H1 (cell line): ENCODE data around the gene GPC3. TPM values are rescaled to one million over a fixed set of nuclear protein-coding genes. Genes with fewer than 3 reads are reported as not detected.

Experiments
- CTCF ChIA-PET: fragments of 300-600 bp; sonication (Branson Sonifier 250); formaldehyde crosslinking; loops from one replicate; lab custom pipeline; 2021; ENCODE audit not compliant: partially characterized antibody; lab: Charles Lee
- POLR2A ChIA-PET: fragments of 300-600 bp; sonication (Branson Sonifier 250); formaldehyde crosslinking; loops from one replicate; lab custom pipeline; 2021; ENCODE audit warnings: inconsistent platforms; ENCODE audit not compliant: partially characterized antibody; lab: Charles Lee
- DNase-seq, 2 experiments: peaks; one replicate each; pipeline versions ENCODE4 v3.0.0 to v3.0.0-alpha.2; 2010 to 2022; ENCODE audit warnings: low spot score in 2 of 2, low read depth in 1 of 2, mixed read lengths in 1 of 2
- FAIRE-seq: peaks from 2 replicates; lab custom pipeline; 2011; peaks lifted over from hg19 to GRCh38; lab: Jason Lieb, UNC
- H2AFZ ChIP-seq: 2 replicates; pipeline ENCODE4 v1.8.1; 2012; ENCODE audit warnings: low read length, inconsistent platforms
- H2AK5ac ChIP-seq: 2 replicates; pipeline ENCODE4 v1.6.1; 2013; ENCODE audit warnings: low read depth, low read length
- H2BK120ac ChIP-seq: replicated peaks from 2 replicates; pipeline ENCODE3; 2013; ENCODE audit warnings: low read depth, low read length, inconsistent platforms
- H2BK12ac ChIP-seq: 2 replicates; pipeline ENCODE4 v1.6.1; 2013; ENCODE audit warnings: low read depth, low read length
- H2BK15ac ChIP-seq: 2 replicates; pipeline ENCODE4 v1.6.1; 2013; ENCODE audit warnings: low read length
- H2BK20ac ChIP-seq: 2 replicates; pipeline ENCODE4 v1.6.1; 2013; ENCODE audit warnings: low read length
- H2BK5ac ChIP-seq: 2 replicates; pipeline ENCODE4 v1.6.1; 2013; ENCODE audit warnings: low read depth, low read length
- H3K14ac ChIP-seq: 2 replicates; pipeline ENCODE4 v1.6.1; 2013; ENCODE audit warnings: inconsistent platforms; ENCODE audit not compliant: insufficient read length
- H3K18ac ChIP-seq: 2 replicates; pipeline ENCODE4 v1.6.1; 2013; ENCODE audit warnings: low read length; ENCODE audit errors: extremely low read depth
- H3K23ac ChIP-seq: 2 replicates; pipeline ENCODE4 v1.6.1; 2013; ENCODE audit warnings: inconsistent platforms; ENCODE audit not compliant: insufficient read length
- H3K23me2 ChIP-seq: 2 replicates; pipeline ENCODE4 v1.6.1; 2013; ENCODE audit warnings: low read depth, low read length
- H3K27ac ChIP-seq: 2 replicates; pipeline ENCODE4 v1.6.1; 2011; ENCODE audit warnings: low read depth, low read length, inconsistent platforms
- H3K27me3 ChIP-seq, 4 experiments: replicated peaks in 1 of 4; 1 replicate in 1 of 4; 2 replicates in 3 of 4; pipeline versions ENCODE4 v1.6.1 to v1.8.1; 2011 to 2013; ENCODE audit warnings: low read length in 3 of 4, mild to moderate bottlenecking in 3 of 4, inconsistent platforms in 2 of 4, mixed read lengths in 2 of 4, moderate library complexity in 1 of 4; ENCODE audit not compliant: control insufficient read depth in 3 of 4, insufficient read depth in 3 of 4; ENCODE audit errors: extremely low read depth in 1 of 4
- H3K36me3 ChIP-seq, 4 experiments: 2 replicates each; pipeline versions ENCODE4 v1.6.1 to v1.8.1; 2011 to 2013; ENCODE audit warnings: mild to moderate bottlenecking in 4 of 4, low read length in 3 of 4, moderate library complexity in 2 of 4, control low read depth in 1 of 4, inconsistent platforms in 1 of 4; ENCODE audit not compliant: insufficient read depth in 4 of 4, control insufficient read depth in 2 of 4
- H3K4ac ChIP-seq: replicated peaks from 2 replicates; pipeline ENCODE3; 2013; ENCODE audit warnings: low read length, low read depth, mixed read lengths, inconsistent platforms; ENCODE audit not compliant: insufficient read length
- H3K4me1 ChIP-seq, 4 experiments: replicated peaks in 1 of 4; 1 replicate in 1 of 4; 2 replicates in 3 of 4; pipeline versions ENCODE4 v1.6.1 to v1.8.1; 2011 to 2013; ENCODE audit warnings: low read length in 3 of 4, inconsistent platforms in 2 of 4, mixed read lengths in 1 of 4; ENCODE audit not compliant: insufficient read depth in 4 of 4, control insufficient read depth in 3 of 4
- H3K4me2 ChIP-seq, 2 experiments: 2 replicates each; pipeline versions ENCODE4 v1.6.1 to v1.8.1; 2011 to 2013; ENCODE audit warnings: low read depth in 2 of 2, low read length in 2 of 2, control low read depth in 1 of 2, inconsistent platforms in 1 of 2, mild to moderate bottlenecking in 1 of 2; ENCODE audit not compliant: insufficient read depth in 1 of 2
- H3K4me3 ChIP-seq, 4 experiments: fragments of 200-600, 300-600 bp in 1 of 4; sonication (generic), shearing (Covaris generic), sonication (Bioruptor Twin) in 1 of 4; 2 replicates each; pipeline versions ENCODE4 v1.5.1 to v1.8.1; 2011 to 2016; ENCODE audit warnings: low read length in 4 of 4, low read depth in 3 of 4, control low read depth in 2 of 4, inconsistent platforms in 2 of 4, mild to moderate bottlenecking in 2 of 4, mixed read lengths in 1 of 4, moderate library complexity in 1 of 4; ENCODE audit not compliant: insufficient read depth in 2 of 4; ENCODE audit errors: extremely low read depth in 1 of 4
- H3K56ac ChIP-seq: replicated peaks from 2 replicates; pipeline ENCODE3; 2013; ENCODE audit warnings: low read depth, mild to moderate bottlenecking, mixed read lengths, low read length, inconsistent platforms; ENCODE audit not compliant: insufficient read length
- H3K79me1 ChIP-seq: 2 replicates; pipeline ENCODE4 v1.6.1; 2013; ENCODE audit warnings: low read depth, low read length, control low read depth
- H3K79me2 ChIP-seq, 2 experiments: 2 replicates each; pipeline versions ENCODE4 v1.6.1 to v1.8.1; 2012 to 2013; ENCODE audit warnings: low read length in 2 of 2, mild to moderate bottlenecking in 2 of 2, inconsistent platforms in 1 of 2; ENCODE audit not compliant: insufficient read depth in 2 of 2, control insufficient read depth in 1 of 2
- H3K9ac ChIP-seq, 4 experiments: replicated peaks in 1 of 4; 1 replicate in 1 of 4; 2 replicates in 3 of 4; pipeline versions ENCODE4 v1.6.1 to v1.8.1; 2011 to 2013; ENCODE audit warnings: low read depth in 3 of 4, low read length in 3 of 4, control low read depth in 2 of 4, mild to moderate bottlenecking in 2 of 4, moderate library complexity in 2 of 4, inconsistent platforms in 1 of 4; ENCODE audit errors: extremely low read depth in 1 of 4
- H3K9me3 ChIP-seq, 2 experiments: 2 replicates each; pipeline versions ENCODE4 v1.6.1 to v1.8.1; 2012 to 2013; ENCODE audit warnings: mild to moderate bottlenecking in 2 of 2, moderate library complexity in 2 of 2, control low read depth in 1 of 2, inconsistent platforms in 1 of 2, low read depth in 1 of 2, low read length in 1 of 2, mixed read lengths in 1 of 2; ENCODE audit not compliant: insufficient read depth in 2 of 2
- H4K20me1 ChIP-seq, 2 experiments: replicated peaks in 1 of 2; 2 replicates each; pipeline versions ENCODE3 to v1.8.1; 2011 to 2013; ENCODE audit warnings: inconsistent platforms in 2 of 2, low read length in 2 of 2, mild to moderate bottlenecking in 1 of 2; ENCODE audit not compliant: insufficient read depth in 2 of 2, control insufficient read depth in 1 of 2
- H4K5ac ChIP-seq: 2 replicates; pipeline ENCODE4 v1.6.1; 2013; ENCODE audit warnings: low read length, low read depth, mixed read lengths, inconsistent platforms; ENCODE audit not compliant: insufficient read length
- H4K8ac ChIP-seq: 2 replicates; pipeline ENCODE4 v1.8.0; 2013; ENCODE audit warnings: mild to moderate bottlenecking, moderate library complexity, low read length, inconsistent platforms; ENCODE audit not compliant: insufficient read depth; ENCODE audit errors: extremely low read depth
- H4K91ac ChIP-seq: replicated peaks from 2 replicates; pipeline ENCODE3; 2013; ENCODE audit warnings: low read length, mixed read lengths, inconsistent platforms; ENCODE audit not compliant: insufficient read length
- ASH2L ChIP-seq: fragments of 200-600, 300-600 bp; sonication (generic); IDR thresholded peaks from one replicate; pipeline ENCODE4 v1.7.1; 2017; ENCODE audit warnings: low read length
- ATF2 ChIP-seq: IDR thresholded peaks from 2 replicates; pipeline ENCODE4 v1.6.1; 2012; ENCODE audit warnings: low read length, inconsistent platforms
- ATF3 ChIP-seq: IDR thresholded peaks from 2 replicates; pipeline ENCODE4 v1.6.1; 2011; ENCODE audit warnings: low read depth, mild to moderate bottlenecking, low read length; ENCODE audit not compliant: insufficient read depth
- BCL11A ChIP-seq, 2 experiments: IDR thresholded peaks; one replicate each; pipeline ENCODE4 v1.6.1; 2011; ENCODE audit warnings: low read depth in 2 of 2, low read length in 2 of 2, mild to moderate bottlenecking in 2 of 2
- CREB1 ChIP-seq: IDR thresholded peaks from 2 replicates; pipeline ENCODE4 v1.6.1; 2012; ENCODE audit warnings: inconsistent platforms
- EZH2 ChIP-seq: fragments of 200-600 bp; sonication (generic); IDR thresholded peaks from 2 replicates; pipeline ENCODE4 v1.7.1; 2012; ENCODE audit warnings: low read depth, mild to moderate bottlenecking, moderate library complexity, low read length, inconsistent platforms; ENCODE audit not compliant: severe bottlenecking
- JUN ChIP-seq: IDR thresholded peaks from 2 replicates; pipeline ENCODE4 v1.6.1; 2011; ENCODE audit warnings: low read depth, mild to moderate bottlenecking, improper control_type of control experiment, low read length
- KDM4A ChIP-seq: IDR thresholded peaks from one replicate; pipeline ENCODE4 v1.7.1; 2012; ENCODE audit warnings: low read depth, mild to moderate bottlenecking, moderate library complexity, low read length, inconsistent platforms; ENCODE audit not compliant: severe bottlenecking
- YY1 ChIP-seq: IDR thresholded peaks from 2 replicates; pipeline ENCODE4 v1.6.1; 2011; ENCODE audit warnings: low read depth, mild to moderate bottlenecking, low read length
- WGBS, 2 experiments: shearing (Covaris generic) in 1 of 2; methylation state at CpG; one replicate each; pipeline versions ENCODE4 v1.1.6 to v1.1.7; 2013 to 2015; ENCODE audit warnings: low lambda C conversion rate in 2 of 2, mixed read lengths in 2 of 2, inconsistent platforms in 1 of 2, low coverage in 1 of 2, missing lambda C conversion rate in 1 of 2; ENCODE audit not compliant: insufficient replicate concordance in 2 of 2, insufficient coverage in 1 of 2, insufficient read length in 1 of 2; ENCODE audit errors: extremely low coverage in 1 of 2, missing lambda C conversion rate in 1 of 2; 5-methylcytosine and 5-hydroxymethylcytosine counted together
- polyA plus RNA-seq, 7 experiments: library from polyadenylated mRNA; depleted of rRNA in 3 of 7; stranded (reverse) in 5 of 7; unstranded in 2 of 7; fragments of >200 nt in 5 of 7; fragments of 200-250 nt in 2 of 7; gene quantifications; 1 replicate in 5 of 7; 2 replicates in 1 of 7; 4 replicates in 1 of 7; pipeline versions ENCODE4 v1.2.1 to v1.2.3, GENCODE V29; 2011 to 2013; ENCODE audit warnings: missing spikeins in 2 of 7, mixed read lengths in 2 of 7
- total RNA-seq: library from RNA; stranded (reverse); fragmentation: NEBNext Ultra II Directional; extraction: Animal tissue kit (Norgen Biotek cat#: 25700); gene quantifications from 2 replicates; pipeline ENCODE4 v1.2.1, GENCODE V29; 2021
- TF ChIP-seq, protein P1 (sequence below), 3 experiments: IDR thresholded peaks; 1 replicate in 2 of 3; 2 replicates in 1 of 3; pipeline versions ENCODE4 v1.5.1 to v1.6.1; 2011; ENCODE audit warnings: low read length in 3 of 3, mild to moderate bottlenecking in 3 of 3, inconsistent platforms in 2 of 3, low read depth in 1 of 3, moderate library complexity in 1 of 3; ENCODE audit not compliant: insufficient read depth in 1 of 3; ENCODE audit errors: control extremely low read depth in 1 of 3

The GPC3 gene
- total and polyA plus RNA-seq, 2 of the 8 experiments (the other 6 are each of a cell fraction or from before 2014, with no cell fraction given), result 64.8 to 71.9 TPM

- 100% methylated on average over 1 of the region's 1 CpG; no CpG with 5 or more reads in 1 of the 2 experiments for WGBS, 2 experiments
- TF ChIP-seq ASH2L (no peak), ATF3 (no peak), KDM4A (no peak), JUN (no peak), EZH2 (no peak), BCL11A (IDR thresholded peaks at IDR 0.05; ENCODE audit: low read depth in 2 of 2, low read length in 2 of 2) (no peak), YY1 (no peak), ATF2 (no peak), CREB1 (no peak)
- TF ChIP-seq, protein P1, sequence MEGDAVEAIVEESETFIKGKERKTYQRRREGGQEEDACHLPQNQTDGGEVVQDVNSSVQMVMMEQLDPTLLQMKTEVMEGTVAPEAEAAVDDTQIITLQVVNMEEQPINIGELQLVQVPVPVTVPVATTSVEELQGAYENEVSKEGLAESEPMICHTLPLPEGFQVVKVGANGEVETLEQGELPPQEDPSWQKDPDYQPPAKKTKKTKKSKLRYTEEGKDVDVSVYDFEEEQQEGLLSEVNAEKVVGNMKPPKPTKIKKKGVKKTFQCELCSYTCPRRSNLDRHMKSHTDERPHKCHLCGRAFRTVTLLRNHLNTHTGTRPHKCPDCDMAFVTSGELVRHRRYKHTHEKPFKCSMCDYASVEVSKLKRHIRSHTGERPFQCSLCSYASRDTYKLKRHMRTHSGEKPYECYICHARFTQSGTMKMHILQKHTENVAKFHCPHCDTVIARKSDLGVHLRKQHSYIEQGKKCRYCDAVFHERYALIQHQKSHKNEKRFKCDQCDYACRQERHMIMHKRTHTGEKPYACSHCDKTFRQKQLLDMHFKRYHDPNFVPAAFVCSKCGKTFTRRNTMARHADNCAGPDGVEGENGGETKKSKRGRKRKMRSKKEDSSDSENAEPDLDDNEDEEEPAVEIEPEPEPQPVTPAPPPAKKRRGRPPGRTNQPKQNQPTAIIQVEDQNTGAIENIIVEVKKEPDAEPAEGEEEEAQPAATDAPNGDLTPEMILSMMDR (IDR thresholded peaks at IDR 0.05; ENCODE audit: control extremely low read depth in 1 of 3, insufficient read depth in 1 of 3, low read depth in 1 of 3, low read length in 3 of 3), result no peak
Measured at GRCh38 chrX:133610056-133610455, 375.3 kb downstream of the GPC3 start.

More at GRCh38 chrX:133610056-133610455, 375.3 kb downstream of the GPC3 start:
- Histone ChIP-seq H4K8ac (no peak overlapping the region), H3K9me3 (no peaks in the 10 kb centered on the region), H3K36me3 (no peaks in the 10 kb centered on the region), H4K5ac (no peak overlapping the region), H2AFZ (no peak overlapping the region), H2BK5ac (no peak overlapping the region), H3K23ac (no peak overlapping the region), H4K91ac (no peak overlapping the region), H4K20me1 (no peaks in the 10 kb centered on the region), H3K4me2 (no peak overlapping the region), H3K4me1 (no peaks in the 10 kb centered on the region), H2BK20ac (no peak overlapping the region), H3K9ac (no peak overlapping the region), H3K4me3 (no peak overlapping the region), H3K27me3 (no peaks in the 10 kb centered on the region), H3K79me1 (no peaks in the 10 kb centered on the region), H2BK12ac (no peak overlapping the region), H3K56ac (no peak overlapping the region), H3K14ac (no peak overlapping the region), H3K18ac (no peak overlapping the region), H3K4ac (no peak overlapping the region), H2BK120ac (no peak overlapping the region), H3K27ac (no peak overlapping the region), H2AK5ac (no peak overlapping the region), H3K23me2 (no peaks in the 10 kb centered on the region), H3K79me2 (no peaks in the 10 kb centered on the region), H2BK15ac (no peak overlapping the region)
- FAIRE-seq (no peak), DNase-seq (no peak)
- ChIA-PET CTCF (no interaction called here), POLR2A (interaction anchor here (0.9 kb wide), 1 partner anchor 10 kb away, joined by 3 read pairs; no protein-coding TSS in a partner anchor)
